T-cell (primary cell): ENCODE data around the gene GLUD1. TPM values are rescaled to one million over a fixed set of nuclear protein-coding genes. Genes with fewer than 3 reads are reported as not detected.
A peak's percentile ranks its signal among the peaks of the same experiment; 100 is the strongest.
"Not testable (repeated sequence)": the region's sequence is repeated elsewhere in the genome, so short reads cannot be mapped to it uniquely, and the experiment has no call there.

ENCODE experiments used
- ATAC-seq, 4 experiments: fragments of 200-7000 bp in 3 of 4; fragments of 150-1000 bp in 1 of 4; cut with Tn5 transposase; replicated peaks in 1 of 4; 1 replicate in 3 of 4; 2 replicates in 1 of 4; pipeline ENCODE4 v1.10.0; 2021; ENCODE audit warnings: moderate library complexity in 3 of 4, mild to moderate bottlenecking in 2 of 4, moderate number of reproducible peaks in 1 of 4
- CTCF ChIA-PET, 2 donors: fragments of 300-600 bp; sonication (Branson Sonifier 250); formaldehyde crosslinking; loops; one replicate each; lab custom pipeline; 2022; ENCODE audit warnings: antibody characterized with exemption in 2 of 2; lab: Charles Lee
- POLR2A ChIA-PET, 2 donors: fragments of 300-600 bp; sonication (Branson Sonifier 250); formaldehyde crosslinking; loops; one replicate each; lab custom pipeline; 2022; ENCODE audit warnings: antibody characterized with exemption in 2 of 2; lab: Charles Lee
- DNase-seq, 35 experiments: peaks; one replicate each; pipeline versions ENCODE4 v3.0.0 to v3.0.0-alpha.2; 2013 to 2023
- H3K27ac ChIP-seq: one replicate; pipeline ENCODE4 v1.5.1; 2013; ENCODE audit warnings: low read length
- H3K27me3 ChIP-seq, 2 experiments: replicated peaks in 1 of 2; 1 replicate in 1 of 2; 2 replicates in 1 of 2; pipeline versions ENCODE4 v1.6.1 to v1.7.0; 2013; ENCODE audit warnings: low read length in 1 of 2, mixed read lengths in 1 of 2; ENCODE audit not compliant: control insufficient read depth in 2 of 2, insufficient read depth in 2 of 2; ENCODE audit errors: extremely low read depth in 1 of 2
- H3K36me3 ChIP-seq, 2 donors: 1 replicate in 1 of 2; 2 replicates in 1 of 2; pipeline versions ENCODE4 v1.6.1 to v1.7.0; 2013; ENCODE audit warnings: low read length in 1 of 2; ENCODE audit not compliant: control insufficient read depth in 2 of 2, insufficient read depth in 1 of 2; ENCODE audit errors: extremely low read depth in 1 of 2
- H3K4me1 ChIP-seq, 2 experiments: 1 replicate in 1 of 2; 2 replicates in 1 of 2; pipeline versions ENCODE4 v1.6.1 to v1.7.0; 2013; ENCODE audit warnings: low read length in 2 of 2, mixed read lengths in 1 of 2; ENCODE audit not compliant: insufficient read depth in 2 of 2, control insufficient read depth in 1 of 2; ENCODE audit errors: extremely low read depth in 1 of 2
- H3K4me3 ChIP-seq, 2 donors: 1 replicate in 1 of 2; 2 replicates in 1 of 2; pipeline versions ENCODE4 v1.5.1 to v1.7.0; 2013; ENCODE audit warnings: mild to moderate bottlenecking in 2 of 2, low read length in 1 of 2, moderate library complexity in 1 of 2; ENCODE audit not compliant: control insufficient read depth in 1 of 2; ENCODE audit errors: extremely low read depth in 1 of 2
- H3K9me3 ChIP-seq: 2 replicates; pipeline ENCODE4 v1.7.0; 2013
- H3K27ac Mint-ChIP-seq, 2 donors: one replicate each; pipeline ENCODE4 v1.8.0; 2020 to 2021; ENCODE audit warnings: mild to moderate bottlenecking in 2 of 2, mixed read lengths in 2 of 2
- H3K27me3 Mint-ChIP-seq, 2 donors: one replicate each; pipeline ENCODE4 v1.8.0; 2021 to 2022; ENCODE audit warnings: mixed read lengths in 2 of 2
- H3K36me3 Mint-ChIP-seq: one replicate; pipeline ENCODE4 v1.8.0; 2021; ENCODE audit warnings: mixed read lengths
- H3K4me1 Mint-ChIP-seq, 3 donors: one replicate each; pipeline ENCODE4 v1.8.0; 2020 to 2022; ENCODE audit warnings: mixed read lengths in 3 of 3, mild to moderate bottlenecking in 1 of 3
- H3K4me3 Mint-ChIP-seq, 3 donors: one replicate each; pipeline ENCODE4 v1.8.0; 2020 to 2022; ENCODE audit warnings: mild to moderate bottlenecking in 3 of 3, mixed read lengths in 3 of 3, moderate library complexity in 3 of 3
- H3K9me3 Mint-ChIP-seq, 3 donors: one replicate each; pipeline ENCODE4 v1.8.0; 2020 to 2022; ENCODE audit warnings: mixed read lengths in 3 of 3
- WGBS: methylation state at CpG from one replicate; pipeline ENCODE4 v1.1.5; 2013; ENCODE audit warnings: missing lambda C conversion rate; ENCODE audit not compliant: insufficient coverage; 5-methylcytosine and 5-hydroxymethylcytosine counted together
- total RNA-seq, 35 experiments: library from RNA in 6 of 35; stranded (reverse) in 6 of 35; fragments of 120-200 nt in 1 of 35; gene quantifications; one replicate each; pipeline versions ENCODE4 v1.2.1 to v1.2.4 and lab custom pipeline; 2013 to 2026

GLUD1 gene
- total RNA-seq, 5 donors from 2014 or later (not counting 1 experiment from before 2014, with no cell fraction given), result 71.0 to 89.2 (median 82.9) TPM

GRCh38 chr10:87105446-87106124 lies 10.9 kb upstream of the GLUD1 start:
- H3K4me1 Mint-ChIP-seq, result peaks cover 9 to 19% (median 11%) of the 10 kb centered on the region in 3 donors
- H3K27ac Mint-ChIP-seq, result no peak overlapping the region
- H3K27me3 Mint-ChIP-seq, result no peaks in the 10 kb centered on the region
- Histone ChIP-seq H3K27ac (no peak overlapping the region), H3K27me3 (no peaks in the 10 kb centered on the region), H3K9me3 (no peaks in the 10 kb centered on the region), H3K4me3 (no peak overlapping the region), H3K36me3 (peaks cover 0 to 37% of the 10 kb centered on the region in 2 donors), H3K4me1 (no peaks in the 10 kb centered on the region)
- POLR2A ChIA-PET, result no interaction called here
- WGBS, result 100% methylated on average over 1 of the region's 7 CpGs
- ATAC-seq (no peak), DNase-seq (no peak)
- peaks cover 54% of the 10 kb centered on the region for H3K36me3 Mint-ChIP-seq
- no peak overlapping the region for H3K4me3 Mint-ChIP-seq
- no peaks in the 10 kb centered on the region for H3K9me3 Mint-ChIP-seq
- CTCF ChIA-PET, result no interaction called here

DNA sequence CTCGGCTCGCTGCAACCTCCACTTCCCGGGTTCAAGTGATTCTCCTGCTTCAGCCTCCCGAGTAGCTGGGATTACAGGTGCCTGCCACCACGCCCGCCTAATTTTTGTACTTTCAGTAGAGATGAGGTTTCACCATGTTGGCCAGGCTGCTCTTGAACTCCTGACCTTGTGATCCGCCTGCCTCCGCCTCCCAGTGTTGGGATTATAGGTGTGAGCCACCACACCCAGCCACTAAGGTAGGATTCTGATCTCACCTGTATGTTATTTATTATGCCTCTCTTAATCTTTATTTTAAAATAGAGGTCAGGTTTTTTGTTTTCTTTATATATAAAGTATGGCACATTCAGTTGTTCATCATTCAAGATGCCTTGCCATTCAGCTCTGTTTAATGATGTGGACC lies 10.1 kb upstream of the GLUD1 start:
- ATAC-seq, CTCF ChIA-PET, H3K9me3 ChIP-seq, H3K27me3 ChIP-seq, H3K27ac ChIP-seq, H3K27me3 Mint-ChIP-seq, H3K9me3 Mint-ChIP-seq, DNase-seq, H3K4me3 ChIP-seq, H3K4me3 Mint-ChIP-seq, H3K4me1 ChIP-seq, H3K27ac Mint-ChIP-seq: not testable (repeated sequence)
- POLR2A ChIA-PET, result interaction anchor here in 1 of 2 donors (0.7 kb wide), 1 partner anchor 1220 kb away, joined by 6 read pairs; no protein-coding TSS in a partner anchor
- peaks cover 10 to 22% (median 11%) of the 10 kb centered on the region in 3 donors for H3K4me1 Mint-ChIP-seq
- peaks cover 51% of the 10 kb centered on the region for H3K36me3 Mint-ChIP-seq
- H3K36me3 ChIP-seq, result peaks cover 0 to 36% of the 10 kb centered on the region in 2 donors
- 88% methylated on average over 6 of the region's 8 CpGs for WGBS

DNA sequence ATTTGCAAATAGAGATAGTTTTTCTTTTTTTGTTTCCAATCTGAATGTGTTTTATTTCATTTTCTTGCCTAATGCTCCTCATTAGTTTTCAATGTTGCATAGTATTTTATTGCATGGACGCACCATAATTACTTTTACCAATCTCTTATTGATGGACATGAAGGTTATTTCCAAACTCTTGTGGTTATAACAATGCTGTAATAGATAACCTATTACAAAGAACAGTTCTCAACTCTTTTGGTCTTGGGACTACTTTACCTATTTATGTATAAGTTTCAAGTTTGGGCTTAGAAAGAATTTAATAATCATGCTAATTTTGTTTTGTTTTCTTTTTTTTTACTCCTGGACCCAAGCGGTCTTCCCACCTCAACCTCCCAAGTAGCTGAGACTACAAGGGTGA lies 7.4 kb upstream of the GLUD1 start:
- ChIA-PET CTCF (no interaction called here), POLR2A (no interaction called here)
- DNase-seq, result no peak
- peaks cover 38% of the 10 kb centered on the region for H3K36me3 Mint-ChIP-seq
- no peak overlapping the region for H3K4me3 Mint-ChIP-seq
- H3K27me3 Mint-ChIP-seq, result no peaks in the 10 kb centered on the region
- Histone ChIP-seq H3K36me3 (peaks cover 0 to 30% of the 10 kb centered on the region in 2 donors), H3K27me3 (no peaks in the 10 kb centered on the region), H3K27ac (no peak overlapping the region), H3K4me3 (no peak overlapping the region), H3K9me3 (no peaks in the 10 kb centered on the region), H3K4me1 (peaks cover 0 to 7% of the 10 kb centered on the region in 2 experiments)
- WGBS, result no CpG with 5 or more reads among the region's 2 CpGs
- H3K9me3 Mint-ChIP-seq, result no peaks in the 10 kb centered on the region
- H3K27ac Mint-ChIP-seq, result no peak overlapping the region
- no peak for ATAC-seq
- H3K4me1 Mint-ChIP-seq, result peaks cover 6 to 26% (median 19%) of the 10 kb centered on the region in 3 donors

DNA sequence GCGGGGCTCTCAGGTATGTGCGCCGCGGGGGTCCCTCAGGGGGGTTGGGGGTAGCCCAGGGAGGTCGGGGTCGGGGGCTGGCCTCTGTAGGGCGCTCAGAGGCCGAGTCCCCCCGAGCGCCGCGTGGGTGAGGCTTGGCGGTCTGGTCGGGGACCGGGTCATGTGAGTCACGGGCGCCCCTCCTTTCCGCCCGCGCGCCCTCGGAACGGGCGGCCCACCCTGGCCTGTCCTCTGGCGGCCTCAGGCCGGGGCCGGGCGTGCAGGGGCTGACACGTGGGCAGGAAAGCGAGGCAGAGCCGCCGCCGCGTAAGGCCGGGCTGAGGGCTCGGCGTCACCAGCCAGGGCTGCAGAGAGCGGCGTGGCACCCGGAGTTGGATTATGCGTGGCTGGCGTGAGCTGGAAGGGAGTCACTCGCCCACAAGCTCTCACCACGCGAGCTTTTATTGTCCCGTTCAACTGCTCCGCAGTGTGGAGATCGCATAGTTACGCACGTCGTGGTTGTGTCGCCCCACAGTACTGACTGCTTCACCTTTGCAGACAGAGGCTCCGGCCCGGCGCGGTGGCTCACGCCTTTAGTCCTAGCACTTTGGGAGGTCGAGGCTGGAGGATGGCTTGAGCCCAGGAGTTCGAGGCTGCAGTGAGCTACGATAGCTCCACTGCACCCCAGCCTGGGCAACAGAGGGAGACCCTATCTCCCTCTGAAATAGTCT lies 748 bp upstream of the GLUD1 start:
- ChIA-PET POLR2A (interaction anchor here in 1 of 2 donors (1.0 kb wide), 3 partner anchors 8 to 12 kb away, joined by 3 to 8 read pairs (median 4); no protein-coding TSS in a partner anchor), CTCF (interaction anchor here in 1 of 2 donors (0.6 to 1.0 kb wide), 2 partner anchors 11 to 13 kb away, joined by 3 to 4 read pairs; no protein-coding TSS in a partner anchor)
- H3K36me3 ChIP-seq, result peaks cover 0 to 8% of the 10 kb centered on the region in 2 donors
- peak overlapping the region; percentile 85 to 89 for H3K27ac Mint-ChIP-seq
- DNase-seq, result peak; percentile 59 to 86 (median 79)
- peak overlapping the region; percentile 84 to 86 (median 85) for H3K4me3 Mint-ChIP-seq
- peaks cover 41 to 63% (median 55%) of the 10 kb centered on the region in 3 donors for H3K4me1 Mint-ChIP-seq
- WGBS, result under 1% methylated on average over 57 of the region's 60 CpGs
- peak overlapping the region; percentile 58 to 68 for H3K4me3 ChIP-seq
- no peaks in the 10 kb centered on the region for H3K9me3 Mint-ChIP-seq
- no peaks in the 10 kb centered on the region for H3K27me3 ChIP-seq
- no peaks in the 10 kb centered on the region for H3K9me3 ChIP-seq
- ATAC-seq, result peak; percentile 58 to 68 (median 64)
- peaks cover 16 to 33% of the 10 kb centered on the region in 2 experiments for H3K4me1 ChIP-seq
- H3K27ac ChIP-seq, result peak overlapping the region; percentile 58
- H3K27me3 Mint-ChIP-seq, result no peaks in the 10 kb centered on the region
- H3K36me3 Mint-ChIP-seq, result peaks cover 12% of the 10 kb centered on the region

- H3K27me3 Mint-ChIP-seq, result no peaks in the 10 kb centered on the region
- Histone ChIP-seq H3K9me3 (no peaks in the 10 kb centered on the region), H3K36me3 (peaks cover 0 to 2% of the 10 kb centered on the region in 2 donors), H3K27me3 (no peaks in the 10 kb centered on the region), H3K27ac (peak overlapping the region; percentile 86), H3K4me3 (peak overlapping the region; percentile 46 to 70), H3K4me1 (peaks cover 16 to 32% of the 10 kb centered on the region in 2 experiments)
- 0% methylated on average over 25 of the region's 39 CpGs for WGBS
- peak overlapping the region; percentile 85 to 91 (median 90) for H3K4me3 Mint-ChIP-seq
- POLR2A ChIA-PET, result interaction anchor here (0.7 to 1.8 kb wide), 2 partner anchors 10 to 1594 kb away, joined by 3 to 10 read pairs; no protein-coding TSS in a partner anchor
- peak; percentile 2 to 6 (median 5) for ATAC-seq
- H3K36me3 Mint-ChIP-seq, result peaks cover 18% of the 10 kb centered on the region
- H3K4me1 Mint-ChIP-seq, result peaks cover 54 to 70% (median 64%) of the 10 kb centered on the region in 3 donors
- CTCF ChIA-PET, result interaction anchor here in 1 of 2 donors (0.6 kb wide), 1 partner anchor 393 kb away, joined by 3 read pairs; no protein-coding TSS in a partner anchor
- H3K27ac Mint-ChIP-seq, result peak overlapping the region; percentile 89 to 91
- no peaks in the 10 kb centered on the region for H3K9me3 Mint-ChIP-seq
- DNase-seq, result peak; percentile 9 to 66 (median 44)
Observed at GRCh38 chr10:87093632-87094372, 841 bp downstream of the GLUD1 start.
